ENCODE results near the gene SNAP23. TPM values are rescaled to one million over a fixed set of nuclear protein-coding genes. Genes with fewer than 3 reads are reported as not detected.

SNAP23 gene
- total and polyA plus RNA-seq, 2 experiments from 2014 or later = 58.8 to 88.1 TPM

DNA sequence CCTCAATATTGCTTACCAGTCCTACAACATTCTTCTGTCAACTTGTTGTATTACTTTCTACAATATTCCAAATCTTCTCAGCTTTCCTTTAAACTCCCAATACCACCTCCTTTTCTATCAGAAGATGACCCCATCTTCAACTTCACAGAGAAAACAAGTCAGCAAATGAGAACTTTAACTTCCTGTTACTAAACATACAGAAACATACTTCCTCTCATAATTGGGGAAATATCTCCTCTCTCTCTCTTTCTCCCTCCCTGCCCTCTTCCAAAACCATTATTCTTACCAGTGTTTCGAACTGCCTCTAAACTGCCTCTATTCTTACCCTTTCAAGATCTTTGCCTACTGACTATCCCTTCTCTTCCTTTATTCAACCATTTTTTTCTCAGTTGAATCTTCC lies 1.8 kb upstream of the SNAP23 start:
- Histone ChIP-seq H3F3A (replicated peaks; ENCODE audit: low read depth) (no peaks in the 10 kb centered on the region), H3K27ac (ENCODE audit: low read depth) (no peak overlapping the region), H3K36me3 (ENCODE audit: insufficient read depth) (no peaks in the 10 kb centered on the region), H4K20me1 (replicated peaks; ENCODE audit: insufficient read depth) (0 out of 2 replicates have a peak, but pooled peaks cover 3% of the 10 kb centered on the region), H3K9me2 (ENCODE audit: insufficient read depth) (no peaks in the 10 kb centered on the region), H3K27me3 (ENCODE audit: insufficient read depth) (no peaks in the 10 kb centered on the region), H3K4me2 (no peak overlapping the region), H3K79me2 (replicated peaks; ENCODE audit: insufficient read depth) (peaks cover 40% of the 10 kb centered on the region), H3K4me1 (ENCODE audit: insufficient read depth) (peaks cover 23% of the 10 kb centered on the region), H3K4me3 (no peak overlapping the region), H2AFZ (no peak overlapping the region)
- peaks cover 18% of the 10 kb centered on the region for H3K27me3 Mint-ChIP-seq (ENCODE audit: insufficient read depth, low read depth, poor library complexity)
- peaks cover 2% of the 10 kb centered on the region; the same call in 1 of the 3 replicates for H3K36me3 Mint-ChIP-seq (ENCODE audit: low read depth)
- no peak for DNase-seq (ENCODE audit: low spot score)
- no peak for ATAC-seq
- H3K9me3 Mint-ChIP-seq = no peaks in the 10 kb centered on the region
- peaks cover 20% of the 10 kb centered on the region for H3K4me1 Mint-ChIP-seq
- no peak for TF ChIP-seq JUNB (IDR thresholded peaks at IDR 0.05; ENCODE audit: unreplicated experiment)
- H3K4me3 Mint-ChIP-seq = no peak overlapping the region
- H3K27ac Mint-ChIP-seq = no peak overlapping the region

DNA sequence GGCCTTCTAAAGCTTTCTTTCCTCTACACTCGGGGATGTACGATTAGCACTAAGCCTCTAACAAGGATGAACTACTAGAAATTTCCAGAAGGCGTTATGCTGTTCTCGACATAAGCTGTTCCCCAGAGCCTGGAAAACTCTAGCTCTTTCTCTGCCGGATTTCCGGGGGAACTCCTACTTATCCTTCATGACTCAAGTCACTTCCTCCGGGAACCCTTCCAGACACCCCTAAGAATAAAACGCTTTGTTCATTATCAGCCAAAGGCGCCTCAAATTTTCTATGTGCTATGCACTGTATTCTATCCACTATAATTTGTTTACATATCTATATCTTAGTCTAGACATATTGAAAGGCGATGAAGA lies 455 bp upstream of the SNAP23 start:
- Histone ChIP-seq H3K4me3 (peak overlapping the region; percentile 76), H2AFZ (peak overlapping the region; percentile 90; the same call in 1 of the 2 replicates), H3K4me2 (peak overlapping the region; percentile 93), H3K27ac (ENCODE audit: low read depth) (peak overlapping the region; percentile 89), H4K20me1 (replicated peaks; ENCODE audit: insufficient read depth) (peaks cover 6% of the 10 kb centered on the region; the same call in 1 of the 2 replicates), H3K9me2 (ENCODE audit: insufficient read depth) (no peaks in the 10 kb centered on the region), H3K27me3 (ENCODE audit: insufficient read depth) (no peaks in the 10 kb centered on the region), H3K79me2 (replicated peaks; ENCODE audit: insufficient read depth) (peaks cover 42% of the 10 kb centered on the region), H3K36me3 (ENCODE audit: insufficient read depth) (no peaks in the 10 kb centered on the region), H3F3A (replicated peaks; ENCODE audit: low read depth) (no peaks in the 10 kb centered on the region), H3K4me1 (ENCODE audit: insufficient read depth) (peaks cover 36% of the 10 kb centered on the region)
- H3K36me3 Mint-ChIP-seq (ENCODE audit: low read depth) = peaks cover 8% of the 10 kb centered on the region; the same call in 2 of the 3 replicates
- H3K4me3 Mint-ChIP-seq = peak overlapping the region; percentile 99
- no peak for ATAC-seq
- no peaks in the 10 kb centered on the region for H3K9me3 Mint-ChIP-seq
- DNase-seq (ENCODE audit: low spot score) = peak; percentile 36
- peak overlapping the region; percentile 96 for H3K27ac Mint-ChIP-seq
- H3K4me1 Mint-ChIP-seq = peaks cover 24% of the 10 kb centered on the region
- peaks cover 17% of the 10 kb centered on the region for H3K27me3 Mint-ChIP-seq (ENCODE audit: insufficient read depth, low read depth, poor library complexity)
- TF ChIP-seq, protein P1, sequence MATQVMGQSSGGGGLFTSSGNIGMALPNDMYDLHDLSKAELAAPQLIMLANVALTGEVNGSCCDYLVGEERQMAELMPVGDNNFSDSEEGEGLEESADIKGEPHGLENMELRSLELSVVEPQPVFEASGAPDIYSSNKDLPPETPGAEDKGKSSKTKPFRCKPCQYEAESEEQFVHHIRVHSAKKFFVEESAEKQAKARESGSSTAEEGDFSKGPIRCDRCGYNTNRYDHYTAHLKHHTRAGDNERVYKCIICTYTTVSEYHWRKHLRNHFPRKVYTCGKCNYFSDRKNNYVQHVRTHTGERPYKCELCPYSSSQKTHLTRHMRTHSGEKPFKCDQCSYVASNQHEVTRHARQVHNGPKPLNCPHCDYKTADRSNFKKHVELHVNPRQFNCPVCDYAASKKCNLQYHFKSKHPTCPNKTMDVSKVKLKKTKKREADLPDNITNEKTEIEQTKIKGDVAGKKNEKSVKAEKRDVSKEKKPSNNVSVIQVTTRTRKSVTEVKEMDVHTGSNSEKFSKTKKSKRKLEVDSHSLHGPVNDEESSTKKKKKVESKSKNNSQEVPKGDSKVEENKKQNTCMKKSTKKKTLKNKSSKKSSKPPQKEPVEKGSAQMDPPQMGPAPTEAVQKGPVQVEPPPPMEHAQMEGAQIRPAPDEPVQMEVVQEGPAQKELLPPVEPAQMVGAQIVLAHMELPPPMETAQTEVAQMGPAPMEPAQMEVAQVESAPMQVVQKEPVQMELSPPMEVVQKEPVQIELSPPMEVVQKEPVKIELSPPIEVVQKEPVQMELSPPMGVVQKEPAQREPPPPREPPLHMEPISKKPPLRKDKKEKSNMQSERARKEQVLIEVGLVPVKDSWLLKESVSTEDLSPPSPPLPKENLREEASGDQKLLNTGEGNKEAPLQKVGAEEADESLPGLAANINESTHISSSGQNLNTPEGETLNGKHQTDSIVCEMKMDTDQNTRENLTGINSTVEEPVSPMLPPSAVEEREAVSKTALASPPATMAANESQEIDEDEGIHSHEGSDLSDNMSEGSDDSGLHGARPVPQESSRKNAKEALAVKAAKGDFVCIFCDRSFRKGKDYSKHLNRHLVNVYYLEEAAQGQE (IDR thresholded peaks at IDR 0.05; ENCODE audit: unreplicated experiment) = no peak
- TF ChIP-seq ZNF331 (CRISPR knock-in tag; IDR thresholded peaks at IDR 0.05; ENCODE audit: low read depth) (no peak), EZH2phosphoT487 (IDR thresholded peaks at IDR 0.05; ENCODE audit: unreplicated experiment) (no peak), POLR2AphosphoS5 (IDR thresholded peaks at IDR 0.05; ENCODE audit: low read depth) (no peak), EZH2 (IDR thresholded peaks at IDR 0.05; ENCODE audit: low read depth, unreplicated experiment) (no peak), ZNF114 (CRISPR knock-in tag; IDR thresholded peaks at IDR 0.05) (no peak), NANOG (IDR thresholded peaks at IDR 0.05; ENCODE audit: borderline replicate concordance) (no peak), STAT1 (IDR thresholded peaks at IDR 0.05; ENCODE audit: unreplicated experiment) (no peak)
- TF ChIP-seq, protein P2, sequence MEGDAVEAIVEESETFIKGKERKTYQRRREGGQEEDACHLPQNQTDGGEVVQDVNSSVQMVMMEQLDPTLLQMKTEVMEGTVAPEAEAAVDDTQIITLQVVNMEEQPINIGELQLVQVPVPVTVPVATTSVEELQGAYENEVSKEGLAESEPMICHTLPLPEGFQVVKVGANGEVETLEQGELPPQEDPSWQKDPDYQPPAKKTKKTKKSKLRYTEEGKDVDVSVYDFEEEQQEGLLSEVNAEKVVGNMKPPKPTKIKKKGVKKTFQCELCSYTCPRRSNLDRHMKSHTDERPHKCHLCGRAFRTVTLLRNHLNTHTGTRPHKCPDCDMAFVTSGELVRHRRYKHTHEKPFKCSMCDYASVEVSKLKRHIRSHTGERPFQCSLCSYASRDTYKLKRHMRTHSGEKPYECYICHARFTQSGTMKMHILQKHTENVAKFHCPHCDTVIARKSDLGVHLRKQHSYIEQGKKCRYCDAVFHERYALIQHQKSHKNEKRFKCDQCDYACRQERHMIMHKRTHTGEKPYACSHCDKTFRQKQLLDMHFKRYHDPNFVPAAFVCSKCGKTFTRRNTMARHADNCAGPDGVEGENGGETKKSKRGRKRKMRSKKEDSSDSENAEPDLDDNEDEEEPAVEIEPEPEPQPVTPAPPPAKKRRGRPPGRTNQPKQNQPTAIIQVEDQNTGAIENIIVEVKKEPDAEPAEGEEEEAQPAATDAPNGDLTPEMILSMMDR (conservative IDR thresholded peaks at IDR 0.05; ENCODE audit: low read depth in 2 of 2) = no peak
- TF ChIP-seq, protein P3, sequence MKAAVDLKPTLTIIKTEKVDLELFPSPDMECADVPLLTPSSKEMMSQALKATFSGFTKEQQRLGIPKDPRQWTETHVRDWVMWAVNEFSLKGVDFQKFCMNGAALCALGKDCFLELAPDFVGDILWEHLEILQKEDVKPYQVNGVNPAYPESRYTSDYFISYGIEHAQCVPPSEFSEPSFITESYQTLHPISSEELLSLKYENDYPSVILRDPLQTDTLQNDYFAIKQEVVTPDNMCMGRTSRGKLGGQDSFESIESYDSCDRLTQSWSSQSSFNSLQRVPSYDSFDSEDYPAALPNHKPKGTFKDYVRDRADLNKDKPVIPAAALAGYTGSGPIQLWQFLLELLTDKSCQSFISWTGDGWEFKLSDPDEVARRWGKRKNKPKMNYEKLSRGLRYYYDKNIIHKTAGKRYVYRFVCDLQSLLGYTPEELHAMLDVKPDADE (IDR thresholded peaks at IDR 0.05) = no peak

Data from GM23338 (cell line).